ENCODE results near the gene ANXA1.
"Not testable (repeated sequence)": the region's sequence is repeated elsewhere in the genome, so short reads cannot be mapped to it uniquely, and the experiment has no call there.

The ANXA1 gene

DNA sequence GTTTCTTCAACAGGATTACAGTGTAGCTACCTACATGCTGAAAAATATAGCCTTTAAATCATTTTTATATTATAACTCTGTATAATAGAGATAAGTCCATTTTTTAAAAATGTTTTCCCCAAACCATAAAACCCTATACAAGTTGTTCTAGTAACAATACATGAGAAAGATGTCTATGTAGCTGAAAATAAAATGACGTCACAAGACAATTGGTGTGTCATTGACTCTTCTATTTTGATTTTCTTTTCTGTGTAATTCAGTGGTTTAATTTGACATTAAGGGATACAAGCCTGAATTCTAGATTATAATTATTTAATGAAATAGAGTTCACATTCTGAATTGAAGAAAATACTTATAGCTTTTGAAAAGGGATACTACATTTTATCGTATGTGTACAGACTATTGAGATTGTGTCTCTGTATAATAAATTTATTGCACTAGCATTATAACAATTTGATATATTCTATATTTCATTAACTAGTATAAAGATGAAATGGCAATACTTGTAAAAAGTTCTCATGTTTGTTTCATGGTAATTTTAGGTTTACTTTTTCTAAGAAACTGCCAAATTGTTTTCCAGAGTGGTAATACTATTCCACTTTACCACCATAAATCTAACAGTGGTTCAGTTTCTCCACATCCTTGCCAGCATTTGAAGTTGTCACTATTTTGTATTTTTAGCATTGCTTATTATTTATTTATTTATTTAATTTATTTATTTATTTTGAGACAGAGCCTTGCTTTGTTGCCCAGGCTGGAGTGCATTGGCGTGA, 18.7 kb downstream of the ANXA1 start:
- DNase-seq = no peak

DNA sequence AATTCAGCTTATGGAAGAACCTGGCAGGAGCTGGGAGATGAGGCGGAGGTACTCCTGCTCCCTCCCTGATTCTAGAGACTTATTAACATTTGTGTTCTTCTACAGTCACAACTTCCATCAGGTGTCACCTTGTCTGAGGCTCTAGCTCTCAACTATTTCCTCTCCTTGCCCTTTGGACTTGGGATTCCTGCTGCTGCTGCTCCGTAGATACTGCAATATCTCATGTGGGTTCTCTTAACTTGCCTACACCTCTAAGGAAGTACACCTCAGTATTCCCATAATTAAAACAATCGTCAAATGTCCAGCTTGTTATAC, 21.2 kb downstream of the ANXA1 start:
- no peak for DNase-seq

DNA sequence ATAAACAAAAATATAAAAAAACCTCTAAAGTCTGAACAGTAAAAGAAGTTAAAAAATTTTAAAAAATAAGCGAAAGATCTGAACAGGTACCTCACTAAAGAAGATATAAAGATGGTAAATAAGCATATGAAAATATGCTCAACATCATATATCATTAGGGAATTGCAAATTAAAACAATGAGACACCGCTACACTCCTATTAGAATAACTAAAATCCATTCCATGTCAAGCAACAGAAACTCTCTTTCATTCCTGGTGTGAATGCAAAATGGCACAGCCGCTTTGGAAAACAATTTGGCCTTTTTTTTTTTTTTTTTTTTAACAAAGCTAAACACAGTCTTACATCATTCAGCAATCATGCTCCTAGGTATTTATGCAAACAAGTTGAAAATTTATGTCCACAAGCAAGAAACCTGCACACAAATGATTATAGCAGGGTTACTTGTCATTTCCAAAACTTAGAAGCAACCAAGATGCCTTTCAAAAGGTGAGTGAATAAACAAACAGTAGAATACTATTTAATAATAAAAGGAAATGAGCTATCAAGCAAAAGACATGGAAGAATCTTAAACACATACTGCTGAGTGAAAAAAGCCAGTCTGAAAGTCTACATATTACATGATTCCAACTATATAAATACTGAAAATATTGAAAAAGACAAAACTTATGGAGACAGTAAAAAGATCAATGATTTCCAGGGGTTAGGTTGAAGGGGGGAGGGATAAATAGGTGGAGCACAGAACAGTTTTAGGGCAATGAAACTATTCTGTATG, 22.1 kb downstream of the ANXA1 start:
- no peak for DNase-seq

DNA sequence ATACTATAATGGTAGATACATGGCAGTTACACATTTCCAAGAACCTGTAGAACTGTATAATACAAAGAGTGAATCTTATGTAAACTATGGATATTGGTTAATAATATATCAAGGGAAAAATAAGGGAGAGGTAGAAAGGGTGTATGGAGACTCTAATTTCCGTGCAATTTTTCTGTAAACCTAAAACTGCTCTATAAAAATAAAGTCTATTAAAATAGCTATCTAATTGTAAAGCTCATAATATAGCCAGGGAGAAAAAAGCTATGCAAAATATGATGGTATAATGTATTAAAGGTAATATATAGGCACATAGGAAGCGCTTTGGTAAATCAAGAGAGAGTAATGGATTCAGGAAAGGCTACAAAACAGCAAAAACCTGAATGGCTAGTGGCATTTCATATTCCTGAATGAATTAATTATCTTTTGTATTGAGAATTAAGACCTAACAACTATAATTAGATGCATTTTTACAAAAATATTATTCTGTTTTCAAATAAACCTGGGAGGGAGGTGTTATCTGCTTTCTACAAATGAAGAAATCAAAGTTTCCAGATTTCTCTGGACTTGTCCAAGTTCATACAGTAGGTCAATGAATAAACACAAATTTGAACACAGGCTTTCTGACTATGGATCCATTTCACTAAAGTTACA, 22.8 kb downstream of the ANXA1 start:
- no peak for DNase-seq

- DNase-seq = no peak
Observed at GRCh38 chr9:73176450-73176875, 24.8 kb downstream of the ANXA1 start.

- DNase-seq = no peak
Observed at GRCh38 chr9:73178044-73178443, 26.4 kb downstream of the ANXA1 start.

DNA sequence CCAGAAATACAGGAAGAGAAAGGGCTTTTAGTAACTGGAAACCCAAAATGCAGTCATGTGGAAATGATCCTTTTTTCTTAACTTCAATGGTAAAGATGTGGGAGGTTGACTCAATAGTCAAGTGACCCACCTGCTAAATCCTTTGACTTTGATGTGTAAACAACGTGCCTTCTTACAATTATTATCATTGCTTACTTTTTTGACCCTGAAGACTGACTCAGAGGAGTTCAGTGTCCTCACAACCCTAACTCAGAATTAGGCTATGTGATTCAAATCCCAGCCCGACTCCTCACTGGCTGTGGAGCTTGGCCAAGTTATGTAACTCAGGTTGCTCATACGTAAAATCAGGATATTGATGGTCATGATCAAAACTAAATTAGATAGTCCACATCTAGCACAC, 27.9 kb downstream of the ANXA1 start:
- DNase-seq = no peak

DNA sequence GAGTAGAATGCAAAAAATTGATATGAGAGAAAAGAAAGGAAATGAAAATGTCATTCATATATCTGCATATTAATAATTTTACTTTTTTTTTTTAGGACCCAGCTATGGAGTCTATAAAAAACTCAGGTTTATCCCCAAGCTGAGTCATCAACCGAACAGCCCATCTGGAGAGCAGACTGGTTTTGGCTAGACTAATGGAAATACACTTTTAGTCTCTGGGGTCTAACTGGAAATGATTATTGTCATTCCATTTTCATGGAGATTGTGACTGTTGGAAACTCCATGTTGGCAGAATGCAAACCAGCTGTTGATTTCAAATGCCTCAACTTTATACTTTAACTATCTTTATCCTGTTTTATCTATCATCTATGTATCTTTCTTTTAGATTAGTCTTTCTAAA, 28.7 kb downstream of the ANXA1 start:
- DNase-seq = no peak

- DNase-seq = no peak
Observed at GRCh38 chr9:73182928-73183327, 31.3 kb downstream of the ANXA1 start.

GRCh38 chr9:73183428-73183827, 31.8 kb downstream of the ANXA1 start:
- no peak for DNase-seq

DNA sequence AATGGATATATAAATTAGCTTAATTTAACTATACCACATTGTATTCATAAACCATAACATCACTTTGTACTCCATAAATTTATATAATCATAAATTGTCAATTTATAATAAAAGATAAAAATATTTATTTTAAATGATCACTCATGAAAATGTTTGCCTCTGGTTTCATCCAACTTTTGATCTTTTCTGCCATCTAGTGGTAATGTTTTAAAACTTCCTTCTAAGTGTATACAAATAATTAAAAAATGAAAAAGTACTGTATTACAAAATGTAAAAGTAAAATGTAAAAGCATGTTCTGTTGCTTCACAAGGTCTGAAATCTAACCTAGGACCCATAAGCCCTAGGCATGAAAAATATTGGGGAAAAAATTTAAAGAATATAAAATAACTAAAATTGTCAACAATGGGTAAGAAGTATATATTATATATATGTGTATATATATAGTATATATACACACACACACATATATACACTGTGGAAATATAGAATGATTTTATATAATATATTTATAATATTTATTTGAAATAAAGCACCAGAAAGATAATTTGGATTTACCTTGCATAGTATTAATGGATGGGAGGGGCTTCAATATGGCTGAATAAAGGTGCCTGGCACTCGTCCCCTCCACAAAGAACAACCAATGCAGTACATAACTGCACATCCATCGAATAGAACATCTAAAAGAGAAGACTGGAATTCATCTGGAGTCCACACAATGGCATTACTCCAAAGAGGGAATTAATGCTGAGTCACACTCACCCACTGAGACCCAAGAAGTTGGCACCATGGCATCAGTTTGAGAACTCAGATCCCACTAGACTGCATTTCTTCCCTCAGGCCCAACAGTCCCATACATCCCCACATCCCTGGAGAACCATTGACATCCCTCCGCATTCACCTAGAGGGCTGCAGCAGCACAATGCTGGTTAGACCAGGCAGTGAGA, 32.5 kb downstream of the ANXA1 start:
- DNase-seq = no peak

DNA sequence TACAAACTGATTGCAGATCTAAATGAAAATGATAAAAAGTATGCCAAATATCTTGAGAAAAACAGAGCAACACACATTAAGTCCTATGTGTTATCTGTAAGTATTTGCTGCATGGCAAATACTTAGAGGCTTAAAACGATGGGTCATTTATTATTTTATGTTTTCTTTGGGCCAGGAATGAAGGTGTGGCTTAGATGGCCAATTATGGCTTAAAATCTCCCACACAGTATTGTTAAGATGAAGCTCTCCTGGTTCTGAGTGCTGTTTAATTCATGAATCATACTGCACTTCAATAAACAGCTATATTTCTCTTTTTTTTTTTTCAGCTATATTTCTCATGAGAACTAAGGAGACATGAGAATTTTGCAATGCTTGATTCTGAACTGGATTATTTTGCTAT, 39.4 kb downstream of the ANXA1 start:
- not testable (repeated sequence) for DNase-seq

GRCh38 chr9:73194284-73194683, 42.6 kb downstream of the ANXA1 start:
- DNase-seq = no peak

DNA sequence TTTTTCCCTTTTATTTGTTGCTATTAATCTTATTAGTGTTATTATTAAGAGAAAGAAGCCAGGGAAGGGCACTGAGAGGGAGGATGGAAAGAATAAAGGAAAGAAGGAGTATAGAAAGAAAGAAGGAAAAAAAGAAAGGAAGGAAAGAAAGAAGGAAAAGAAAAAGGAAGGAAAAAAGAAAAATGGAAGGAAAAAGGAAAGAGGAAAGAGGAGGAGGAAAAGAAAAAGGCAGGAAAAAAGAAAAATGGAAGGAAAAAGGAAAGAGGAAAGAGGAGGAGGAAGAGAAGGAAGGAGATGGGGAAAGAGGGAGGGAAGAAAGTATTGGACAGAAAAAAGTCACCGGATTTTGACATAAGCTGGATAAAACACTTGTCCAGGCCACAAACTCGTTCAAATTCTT, 47.8 kb downstream of the ANXA1 start:
- DNase-seq = no peak

DNA sequence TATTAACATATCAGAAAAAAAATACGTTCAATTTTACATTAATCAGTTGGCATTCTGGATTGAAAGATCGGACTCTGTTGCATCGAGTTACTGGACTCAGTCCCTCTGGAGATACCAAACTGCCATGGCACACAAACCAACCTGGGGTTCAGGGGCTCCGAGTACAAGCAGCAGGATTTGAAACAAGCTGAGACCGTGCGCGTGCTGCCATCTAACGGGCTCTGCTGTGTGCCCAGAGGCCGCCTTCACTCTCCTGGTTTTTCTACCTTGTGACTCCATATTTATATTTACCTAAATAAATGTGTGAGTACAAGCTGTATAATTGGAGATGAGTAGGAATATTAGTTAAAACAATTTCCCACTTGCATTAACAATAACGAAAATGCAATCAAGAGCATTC, 48.2 kb downstream of the ANXA1 start:
- no peak for DNase-seq

- DNase-seq = no peak
Observed at GRCh38 chr9:73200694-73201452, 49.2 kb downstream of the ANXA1 start.

DNA sequence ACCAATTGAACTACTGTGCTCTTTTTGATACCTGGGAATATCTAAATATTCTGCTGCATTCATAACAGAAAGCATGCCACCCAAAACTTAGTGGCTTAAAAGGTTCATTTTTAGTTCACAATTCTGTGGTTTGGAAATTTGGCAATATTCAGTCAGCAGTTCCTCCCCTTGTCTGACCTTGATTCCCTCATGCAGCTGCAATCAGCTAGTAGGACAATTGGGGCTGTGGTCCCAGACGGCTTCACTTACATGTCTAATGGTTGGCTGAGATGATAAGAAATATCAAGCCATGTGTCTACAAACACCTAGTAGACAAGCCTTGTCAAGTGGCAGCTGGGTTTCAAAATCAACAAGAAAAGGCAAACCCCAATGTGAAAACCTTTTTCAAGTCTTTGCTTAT, 51.3 kb downstream of the ANXA1 start:
- no peak for DNase-seq

DNA sequence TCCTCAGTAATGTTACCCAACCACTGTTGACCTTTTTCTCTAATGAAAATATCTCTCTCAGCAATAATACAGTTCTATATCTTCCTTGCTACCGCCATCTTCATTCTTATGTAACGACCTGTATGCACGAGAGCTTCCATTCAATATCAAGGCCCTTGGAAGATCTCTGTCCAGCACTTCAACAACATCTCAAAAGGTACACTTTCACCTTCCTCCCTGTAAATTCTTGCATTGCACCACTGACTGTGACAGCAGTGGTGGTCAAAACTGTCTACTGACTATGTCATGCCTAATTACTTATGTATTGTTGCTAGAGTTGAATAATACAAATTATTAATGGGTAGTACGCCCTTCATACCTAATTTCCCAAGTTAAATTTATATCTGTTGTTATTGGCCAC, 53.3 kb downstream of the ANXA1 start:
- DNase-seq = no peak

- no peak for DNase-seq
Observed at GRCh38 chr9:73206851-73207250, 55.2 kb downstream of the ANXA1 start.

GRCh38 chr9:73210886-73211666, 59.4 kb downstream of the ANXA1 start:
- DNase-seq = no peak

DNA sequence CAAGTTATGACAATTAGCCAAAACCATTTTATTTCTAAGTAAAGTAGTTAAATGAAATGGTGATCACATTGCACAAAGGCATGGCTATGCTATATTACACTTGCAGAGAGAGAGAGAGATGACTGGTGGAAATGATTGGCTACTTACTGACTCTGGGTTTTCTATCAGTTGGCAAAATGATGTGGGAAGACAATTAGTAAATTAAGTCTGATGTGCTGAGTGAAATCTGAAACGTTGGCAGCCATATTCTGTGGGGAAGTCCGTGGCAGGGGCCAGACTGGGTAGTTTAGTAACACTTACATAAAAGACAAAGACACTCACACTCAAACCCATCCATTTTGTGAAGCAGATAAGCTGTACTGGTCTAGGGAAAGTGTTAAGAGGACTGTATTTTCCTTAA, 61.6 kb downstream of the ANXA1 start:
- no peak for DNase-seq

All from activated CD8-positive, alpha-beta memory T cell treated with anti-CD3 and anti-CD28 coated beads, Interleukin-2, amount 50 U/mL, for 4 hours (primary cell).